Measurements from ENCODE around the gene WDR1. TPM values are rescaled to one million over a fixed set of nuclear protein-coding genes. Genes with fewer than 3 reads are reported as not detected.

Gene WDR1
- total and polyA plus RNA-seq, 2 of the 13 experiments (the other 11 are each of a cell fraction or from before 2014, with no cell fraction given) = 106 to 198 TPM

DNA sequence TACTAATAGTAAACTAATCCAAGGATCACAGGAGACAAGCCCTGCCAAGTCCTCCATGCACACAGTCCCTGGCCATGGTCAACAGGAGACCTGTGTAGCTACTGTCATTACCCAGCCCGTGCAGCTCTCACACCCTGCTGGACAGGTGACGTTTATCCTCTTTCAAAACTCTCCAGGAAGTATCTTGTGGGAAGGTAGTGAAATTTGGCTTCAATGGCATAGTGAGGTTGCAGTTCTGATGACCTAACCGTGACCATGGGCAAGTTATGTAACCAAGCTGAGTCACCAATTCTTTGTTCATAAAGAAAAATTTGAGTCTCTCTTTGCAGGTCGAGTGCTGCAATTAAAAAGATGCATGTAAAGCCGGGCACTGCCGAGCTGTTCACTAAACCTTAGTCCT is 84.0 kb downstream of the WDR1 start (continued):
- TF ChIP-seq ZIK1 (CRISPR knock-in tag; IDR thresholded peaks at IDR 0.05; ENCODE audit: borderline replicate concordance, low read depth) (no peak), ZBED4 (CRISPR knock-in tag; IDR thresholded peaks at IDR 0.05; ENCODE audit: borderline replicate concordance) (no peak), ZSCAN31 (CRISPR knock-in tag; IDR thresholded peaks at IDR 0.05; ENCODE audit: low read depth) (0 out of 2 replicates have a peak, but pooled peaks have one; percentile 29), ZBTB1 (CRISPR knock-in tag; IDR thresholded peaks at IDR 0.05; ENCODE audit: borderline replicate concordance) (no peak), ZNF788 (CRISPR knock-in tag; IDR thresholded peaks at IDR 0.05; ENCODE audit: borderline replicate concordance) (no peak), ARNTL (CRISPR knock-in tag; IDR thresholded peaks at IDR 0.05) (no peak), ZNF614 (CRISPR knock-in tag; IDR thresholded peaks at IDR 0.05; ENCODE audit: borderline replicate concordance) (0 out of 2 replicates have a peak, but pooled peaks have one; percentile 28), ZNF878 (CRISPR knock-in tag; IDR thresholded peaks at IDR 0.05) (no peak), TMF1 (CRISPR knock-in tag; IDR thresholded peaks at IDR 0.05; ENCODE audit: low read depth) (no peak), RNF219 (CRISPR knock-in tag; IDR thresholded peaks at IDR 0.05) (no peak), MTF1 (CRISPR knock-in tag; IDR thresholded peaks at IDR 0.05) (no peak), ZNF367 (CRISPR knock-in tag; IDR thresholded peaks at IDR 0.05; ENCODE audit: borderline replicate concordance) (no peak), ESRRA (CRISPR knock-in tag; IDR thresholded peaks at IDR 0.05; ENCODE audit: low read depth) (no peak), RFX1 (IDR thresholded peaks at IDR 0.05) (no peak), THRA (CRISPR knock-in tag; IDR thresholded peaks at IDR 0.05; ENCODE audit: borderline replicate concordance) (peak; percentile 52; the same call in 1 of the 2 replicates), NFE2 (CRISPR knock-in tag; IDR thresholded peaks at IDR 0.05) (no peak), ZFX (CRISPR knock-in tag; IDR thresholded peaks at IDR 0.05; ENCODE audit: low read depth) (no peak; the same call in 1 of the 2 replicates), PHB2 (IDR thresholded peaks at IDR 0.05; ENCODE audit: partially characterized antibody) (no peak)
- TF ChIP-seq, protein P1, sequence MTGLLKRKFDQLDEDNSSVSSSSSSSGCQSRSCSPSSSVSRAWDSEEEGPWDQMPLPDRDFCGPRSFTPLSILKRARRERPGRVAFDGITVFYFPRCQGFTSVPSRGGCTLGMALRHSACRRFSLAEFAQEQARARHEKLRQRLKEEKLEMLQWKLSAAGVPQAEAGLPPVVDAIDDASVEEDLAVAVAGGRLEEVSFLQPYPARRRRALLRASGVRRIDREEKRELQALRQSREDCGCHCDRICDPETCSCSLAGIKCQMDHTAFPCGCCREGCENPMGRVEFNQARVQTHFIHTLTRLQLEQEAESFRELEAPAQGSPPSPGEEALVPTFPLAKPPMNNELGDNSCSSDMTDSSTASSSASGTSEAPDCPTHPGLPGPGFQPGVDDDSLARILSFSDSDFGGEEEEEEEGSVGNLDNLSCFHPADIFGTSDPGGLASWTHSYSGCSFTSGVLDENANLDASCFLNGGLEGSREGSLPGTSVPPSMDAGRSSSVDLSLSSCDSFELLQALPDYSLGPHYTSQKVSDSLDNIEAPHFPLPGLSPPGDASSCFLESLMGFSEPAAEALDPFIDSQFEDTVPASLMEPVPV (CRISPR knock-in tag; IDR thresholded peaks at IDR 0.05) = no peak
- TF ChIP-seq, protein P2, sequence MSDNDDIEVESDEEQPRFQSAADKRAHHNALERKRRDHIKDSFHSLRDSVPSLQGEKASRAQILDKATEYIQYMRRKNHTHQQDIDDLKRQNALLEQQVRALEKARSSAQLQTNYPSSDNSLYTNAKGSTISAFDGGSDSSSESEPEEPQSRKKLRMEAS (IDR thresholded peaks at IDR 0.05) = no peak
- TF ChIP-seq, protein P3, sequence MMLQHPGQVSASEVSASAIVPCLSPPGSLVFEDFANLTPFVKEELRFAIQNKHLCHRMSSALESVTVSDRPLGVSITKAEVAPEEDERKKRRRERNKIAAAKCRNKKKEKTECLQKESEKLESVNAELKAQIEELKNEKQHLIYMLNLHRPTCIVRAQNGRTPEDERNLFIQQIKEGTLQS (CRISPR knock-in tag; IDR thresholded peaks at IDR 0.05) = peak; percentile 64; the same call in 1 of the 2 replicates
